HepG2 (cell line): ENCODE results near the gene TNP2. TPM values are rescaled to one million over a fixed set of nuclear protein-coding genes. Genes with fewer than 3 reads are reported as not detected.

Source experiments
- ARID2 ChIP-seq: sonication (generic); formaldehyde crosslinking; IDR thresholded peaks from 2 replicates; pipeline ENCODE4 v1.8.1; 2022; ENCODE audit warnings: mild to moderate bottlenecking, missing genetic modification reagents, borderline replicate concordance
- CHD2 ChIP-seq: IDR thresholded peaks from 2 replicates; pipeline ENCODE4 v1.6.1; 2011; ENCODE audit warnings: low read depth, low read length, improper control_type of control experiment
- ETV6 ChIP-seq: sonication (generic); formaldehyde crosslinking; conservative IDR thresholded peaks from 2 replicates; pipeline ENCODE4 v1.4.0; 2020; ENCODE audit warnings: missing genetic modification reagents
- HNRNPUL1 ChIP-seq: fragments of 200-400 bp; formaldehyde crosslinking; IDR thresholded peaks from 2 replicates; pipeline ENCODE4 v1.6.1; 2017; ENCODE audit warnings: low read depth, mild to moderate bottlenecking, low read length, moderate library complexity
- HOXA7 ChIP-seq: sonication (generic); formaldehyde crosslinking; IDR thresholded peaks from 2 replicates; pipeline ENCODE4 v1.8.1; 2022; ENCODE audit warnings: mild to moderate bottlenecking, missing genetic modification reagents, moderate library complexity
- HOXA9 ChIP-seq: sonication (generic); formaldehyde crosslinking; IDR thresholded peaks from 2 replicates; pipeline ENCODE4 v1.8.1; 2022; ENCODE audit warnings: missing genetic modification reagents, mild to moderate bottlenecking, moderate library complexity, borderline replicate concordance
- IRF2 ChIP-seq: IDR thresholded peaks from 2 replicates; pipeline ENCODE4 v1.6.1; 2018; ENCODE audit warnings: missing genetic modification reagents, missing compliant biosample characterization
- JDP2 ChIP-seq: sonication (generic); formaldehyde crosslinking; IDR thresholded peaks from 2 replicates; pipeline ENCODE4 v1.8.1; 2022; ENCODE audit warnings: missing genetic modification reagents, borderline replicate concordance
- KDM3A ChIP-seq: IDR thresholded peaks from 2 replicates; pipeline ENCODE4 v1.6.1; 2018; ENCODE audit warnings: low read depth, missing compliant biosample characterization
- MBNL3 ChIP-seq: fragments of 250-450 bp; sonication (Bioruptor Pico); conservative IDR thresholded peaks from 2 replicates; pipeline ENCODE4 v1.8.0; 2022; ENCODE audit warnings: mild to moderate bottlenecking, inconsistent platforms
- MIXL1 ChIP-seq: IDR thresholded peaks from 2 replicates; pipeline ENCODE4 v1.6.1; 2016
- NR3C1 ChIP-seq: sonication (generic); formaldehyde crosslinking; IDR thresholded peaks from 2 replicates; pipeline ENCODE4 v1.4.0; 2020; ENCODE audit warnings: missing genetic modification reagents
- RAD51 ChIP-seq: fragments of 450-650 bp; IDR thresholded peaks from 2 replicates; pipeline ENCODE4 v1.6.1; 2016; ENCODE audit warnings: borderline replicate concordance
- RCOR2 ChIP-seq: IDR thresholded peaks from 2 replicates; pipeline ENCODE4 v1.6.1; 2016; ENCODE audit warnings: missing biosample characterization, missing genetic modification reagents
- RXRB ChIP-seq: IDR thresholded peaks from 2 replicates; pipeline ENCODE4 v1.6.1; 2016; ENCODE audit warnings: borderline replicate concordance, missing genetic modification reagents, missing compliant biosample characterization
- SNAPC2 ChIP-seq: sonication (generic); formaldehyde crosslinking; IDR thresholded peaks from 2 replicates; pipeline ENCODE4 v1.8.1; 2022; ENCODE audit warnings: mild to moderate bottlenecking, missing genetic modification reagents
- TARDBP ChIP-seq: sonication (generic); formaldehyde crosslinking; IDR thresholded peaks from 2 replicates; pipeline ENCODE4 v1.8.0; 2022; ENCODE audit warnings: mild to moderate bottlenecking, missing genetic modification reagents
- ZBTB20 ChIP-seq: sonication (generic); formaldehyde crosslinking; IDR thresholded peaks from 2 replicates; pipeline ENCODE4 v1.8.1; 2023; ENCODE audit warnings: missing genetic modification reagents, low read depth, mild to moderate bottlenecking, borderline replicate concordance
- ZBTB7A ChIP-seq: sonication (generic); formaldehyde crosslinking; IDR thresholded peaks from 2 replicates; pipeline ENCODE4 v1.8.0; 2022; ENCODE audit warnings: mild to moderate bottlenecking, missing genetic modification reagents
- ZFYVE20 ChIP-seq: sonication (generic); formaldehyde crosslinking; IDR thresholded peaks from 2 replicates; pipeline ENCODE4 v1.8.0; 2023; ENCODE audit warnings: low read depth, mild to moderate bottlenecking, moderate library complexity, missing genetic modification reagents, borderline replicate concordance
- ZNF543 ChIP-seq: sonication (generic); formaldehyde crosslinking; IDR thresholded peaks from 2 replicates; pipeline ENCODE4 v1.4.0; 2020; ENCODE audit warnings: mild to moderate bottlenecking, missing genetic modification reagents
- ZNF614 ChIP-seq: IDR thresholded peaks from 2 replicates; pipeline ENCODE4 v1.6.1; 2018; ENCODE audit warnings: missing biosample characterization, missing genetic modification reagents, inconsistent platforms, borderline replicate concordance
- ZNF713 ChIP-seq: sonication (generic); formaldehyde crosslinking; IDR thresholded peaks from 2 replicates; pipeline ENCODE4 v1.4.0; 2020; ENCODE audit warnings: mild to moderate bottlenecking, missing genetic modification reagents
- ZSCAN12 ChIP-seq: sonication (generic); formaldehyde crosslinking; IDR thresholded peaks from 2 replicates; pipeline ENCODE4 v1.9.0; 2021; ENCODE audit warnings: mild to moderate bottlenecking, missing genetic modification reagents
- ZSCAN9 ChIP-seq: IDR thresholded peaks from 2 replicates; pipeline ENCODE4 v1.6.1; 2016; ENCODE audit warnings: borderline replicate concordance
- polyA plus RNA-seq, 8 experiments: library from polyadenylated mRNA; depleted of rRNA in 3 of 8; stranded (reverse) in 7 of 8; unstranded in 1 of 8; fragments of >200 nt; fragmentation: Illumina TruSeq in 4 of 8; extraction: Trizol in 4 of 8; gene quantifications; 2 replicates each; pipeline versions ENCODE4 v1.2.1 to v1.2.3, GENCODE V29; 2011 to 2016; ENCODE audit warnings: low read depth in 4 of 8, missing spikeins in 1 of 8, mixed read lengths in 1 of 8; ENCODE audit not compliant: insufficient read depth in 1 of 8
- total RNA-seq, 5 experiments: library from RNA; depleted of rRNA; stranded (reverse); fragments of >200 nt; fragmentation: Illumina TruSeq; extraction: Trizol; gene quantifications; 2 replicates each; pipeline ENCODE4 v1.2.3, GENCODE V29; 2016; ENCODE audit warnings: low read depth in 1 of 5
- TF ChIP-seq, protein P1 (sequence below): sonication (generic); formaldehyde crosslinking; IDR thresholded peaks from 2 replicates; pipeline ENCODE4 v1.5.1; 2020; ENCODE audit warnings: missing genetic modification reagents, mild to moderate bottlenecking, borderline replicate concordance
- TF ChIP-seq, protein P2 (sequence below): sonication (generic); formaldehyde crosslinking; IDR thresholded peaks from 2 replicates; pipeline ENCODE4 v1.8.0; 2022; ENCODE audit warnings: mild to moderate bottlenecking, missing genetic modification reagents
- TF ChIP-seq, protein P3 (sequence below): sonication (generic); formaldehyde crosslinking; IDR thresholded peaks from 2 replicates; pipeline ENCODE4 v1.8.1; 2023; ENCODE audit warnings: mild to moderate bottlenecking, missing genetic modification reagents, borderline replicate concordance

TNP2 gene
- total and polyA plus RNA-seq, 2 of the 13 experiments (the other 11 are each of a cell fraction or from before 2014, with no cell fraction given), result not detected

DNA sequence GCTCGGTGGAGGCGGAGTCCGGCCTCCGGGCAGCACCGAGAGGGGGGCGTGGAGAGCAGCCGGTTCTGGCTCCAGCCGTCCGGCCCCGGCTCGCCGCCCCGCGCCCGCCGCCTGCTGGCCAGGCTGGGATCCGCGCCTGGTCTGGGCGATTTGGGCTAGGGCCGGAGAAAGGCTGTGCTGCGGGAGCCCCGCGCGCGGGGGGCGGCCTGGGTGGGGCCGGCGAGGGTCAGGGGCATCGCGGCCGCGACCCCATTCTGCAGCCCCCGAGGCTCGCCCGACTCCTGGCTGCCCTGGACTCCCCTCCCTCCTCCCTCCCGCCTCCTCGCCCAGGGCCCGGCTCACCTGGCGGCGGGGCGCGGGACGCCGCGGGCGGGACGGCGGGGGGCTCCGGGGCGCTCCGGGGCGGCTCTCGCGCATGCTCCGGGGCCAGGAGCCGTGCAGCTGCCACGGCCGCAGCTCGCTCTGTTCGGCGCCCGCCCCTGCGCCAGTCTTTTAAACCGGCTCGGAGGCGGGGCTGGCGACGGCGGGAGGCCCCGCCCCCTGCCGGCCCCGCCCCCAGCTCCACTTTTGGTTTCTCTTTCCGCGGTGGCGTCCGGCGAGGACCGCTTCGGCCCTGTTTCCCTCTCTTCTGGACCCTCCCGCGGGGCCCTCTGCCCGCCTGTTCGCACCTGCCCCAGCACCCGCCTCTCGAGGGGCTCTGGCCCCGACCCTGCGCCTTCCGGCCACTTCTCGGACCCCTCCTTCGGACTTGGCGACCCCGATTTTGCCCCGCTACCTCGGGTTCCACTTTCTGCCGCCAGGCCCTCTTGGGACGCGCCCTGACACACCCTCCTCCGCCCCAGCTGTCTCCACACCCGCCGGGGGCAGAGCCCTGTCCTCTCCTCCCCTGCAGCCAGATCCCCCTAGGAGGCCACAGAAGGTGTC, 13.1 kb downstream of the TNP2 start, which contains the start of gene SOCS1 (continued):
- TF ChIP-seq HOXA9 (CRISPR knock-in tag), result 0 out of 2 replicates have a peak, but pooled peaks have one; percentile 75
- no peak for TF ChIP-seq MBNL3 (CRISPR knock-in tag)
- TF ChIP-seq CHD2, result no peak
- no peak; the same call in 1 of the 2 replicates for TF ChIP-seq JDP2 (CRISPR knock-in tag)
- no peak; the same call in 1 of the 2 replicates for TF ChIP-seq ZSCAN12 (CRISPR knock-in tag)
- TF ChIP-seq IRF2 (CRISPR knock-in tag), result peak; percentile 100
- TF ChIP-seq ZSCAN9 (CRISPR knock-in tag), result peak; percentile 74; the same call in 1 of the 2 replicates
- TF ChIP-seq ARID2 (CRISPR knock-in tag), result peak; percentile 80; the same call in 1 of the 2 replicates
- TF ChIP-seq RXRB (CRISPR knock-in tag), result peak; percentile 55
- peak; percentile 60; the same call in 1 of the 2 replicates for TF ChIP-seq KDM3A (CRISPR knock-in tag)
- peak; percentile 76 for TF ChIP-seq TARDBP (CRISPR knock-in tag)
- TF ChIP-seq ZFYVE20 (CRISPR knock-in tag), result peak; percentile 86
- peak; percentile 94 for TF ChIP-seq ETV6 (CRISPR knock-in tag)
- TF ChIP-seq, protein P1, sequence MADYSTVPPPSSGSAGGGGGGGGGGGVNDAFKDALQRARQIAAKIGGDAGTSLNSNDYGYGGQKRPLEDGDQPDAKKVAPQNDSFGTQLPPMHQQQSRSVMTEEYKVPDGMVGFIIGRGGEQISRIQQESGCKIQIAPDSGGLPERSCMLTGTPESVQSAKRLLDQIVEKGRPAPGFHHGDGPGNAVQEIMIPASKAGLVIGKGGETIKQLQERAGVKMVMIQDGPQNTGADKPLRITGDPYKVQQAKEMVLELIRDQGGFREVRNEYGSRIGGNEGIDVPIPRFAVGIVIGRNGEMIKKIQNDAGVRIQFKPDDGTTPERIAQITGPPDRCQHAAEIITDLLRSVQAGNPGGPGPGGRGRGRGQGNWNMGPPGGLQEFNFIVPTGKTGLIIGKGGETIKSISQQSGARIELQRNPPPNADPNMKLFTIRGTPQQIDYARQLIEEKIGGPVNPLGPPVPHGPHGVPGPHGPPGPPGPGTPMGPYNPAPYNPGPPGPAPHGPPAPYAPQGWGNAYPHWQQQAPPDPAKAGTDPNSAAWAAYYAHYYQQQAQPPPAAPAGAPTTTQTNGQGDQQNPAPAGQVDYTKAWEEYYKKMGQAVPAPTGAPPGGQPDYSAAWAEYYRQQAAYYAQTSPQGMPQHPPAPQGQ (CRISPR knock-in tag), result no peak
- TF ChIP-seq, protein P2, sequence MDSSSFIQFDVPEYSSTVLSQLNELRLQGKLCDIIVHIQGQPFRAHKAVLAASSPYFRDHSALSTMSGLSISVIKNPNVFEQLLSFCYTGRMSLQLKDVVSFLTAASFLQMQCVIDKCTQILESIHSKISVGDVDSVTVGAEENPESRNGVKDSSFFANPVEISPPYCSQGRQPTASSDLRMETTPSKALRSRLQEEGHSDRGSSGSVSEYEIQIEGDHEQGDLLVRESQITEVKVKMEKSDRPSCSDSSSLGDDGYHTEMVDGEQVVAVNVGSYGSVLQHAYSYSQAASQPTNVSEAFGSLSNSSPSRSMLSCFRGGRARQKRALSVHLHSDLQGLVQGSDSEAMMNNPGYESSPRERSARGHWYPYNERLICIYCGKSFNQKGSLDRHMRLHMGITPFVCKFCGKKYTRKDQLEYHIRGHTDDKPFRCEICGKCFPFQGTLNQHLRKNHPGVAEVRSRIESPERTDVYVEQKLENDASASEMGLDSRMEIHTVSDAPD (CRISPR knock-in tag), result peak; percentile 70
- 0 out of 2 replicates have a peak, but pooled peaks have one; percentile 59 for TF ChIP-seq ZNF543 (CRISPR knock-in tag)
- TF ChIP-seq HNRNPUL1, result no peak
- 0 out of 2 replicates have a peak, but pooled peaks have one; percentile 87 for TF ChIP-seq ZBTB7A (CRISPR knock-in tag)
- 0 out of 2 replicates have a peak, but pooled peaks have one; percentile 12 for TF ChIP-seq ZNF614 (CRISPR knock-in tag)
- TF ChIP-seq HOXA7 (CRISPR knock-in tag), result 0 out of 2 replicates have a peak, but pooled peaks have one; percentile 22
- peak; percentile 33; the same call in 1 of the 2 replicates for TF ChIP-seq RCOR2 (CRISPR knock-in tag)
- no peak for TF ChIP-seq NR3C1 (CRISPR knock-in tag)
- TF ChIP-seq, protein P3, sequence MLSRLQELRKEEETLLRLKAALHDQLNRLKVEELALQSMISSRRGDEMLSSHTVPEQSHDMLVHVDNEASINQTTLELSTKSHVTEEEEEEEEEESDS (CRISPR knock-in tag), result peak; percentile 90; the same call in 1 of the 2 replicates
- TF ChIP-seq MIXL1, result no peak; the same call in 1 of the 2 replicates
- no peak for TF ChIP-seq RAD51
- TF ChIP-seq ZBTB20, result 0 out of 2 replicates have a peak, but pooled peaks have one; percentile 10
- 0 out of 2 replicates have a peak, but pooled peaks have one; percentile 24 for TF ChIP-seq ZNF713 (CRISPR knock-in tag)
- TF ChIP-seq SNAPC2 (CRISPR knock-in tag), result peak; percentile 84; the same call in 1 of the 2 replicates
